Measurements from ENCODE around the gene EIF4ENIF1. TPM values are rescaled to one million over a fixed set of nuclear protein-coding genes. Genes with fewer than 3 reads are reported as not detected.

EIF4ENIF1 gene
- total and polyA plus RNA-seq, 2 experiments from 2014 or later: 10.8 to 13.4 TPM

DNA sequence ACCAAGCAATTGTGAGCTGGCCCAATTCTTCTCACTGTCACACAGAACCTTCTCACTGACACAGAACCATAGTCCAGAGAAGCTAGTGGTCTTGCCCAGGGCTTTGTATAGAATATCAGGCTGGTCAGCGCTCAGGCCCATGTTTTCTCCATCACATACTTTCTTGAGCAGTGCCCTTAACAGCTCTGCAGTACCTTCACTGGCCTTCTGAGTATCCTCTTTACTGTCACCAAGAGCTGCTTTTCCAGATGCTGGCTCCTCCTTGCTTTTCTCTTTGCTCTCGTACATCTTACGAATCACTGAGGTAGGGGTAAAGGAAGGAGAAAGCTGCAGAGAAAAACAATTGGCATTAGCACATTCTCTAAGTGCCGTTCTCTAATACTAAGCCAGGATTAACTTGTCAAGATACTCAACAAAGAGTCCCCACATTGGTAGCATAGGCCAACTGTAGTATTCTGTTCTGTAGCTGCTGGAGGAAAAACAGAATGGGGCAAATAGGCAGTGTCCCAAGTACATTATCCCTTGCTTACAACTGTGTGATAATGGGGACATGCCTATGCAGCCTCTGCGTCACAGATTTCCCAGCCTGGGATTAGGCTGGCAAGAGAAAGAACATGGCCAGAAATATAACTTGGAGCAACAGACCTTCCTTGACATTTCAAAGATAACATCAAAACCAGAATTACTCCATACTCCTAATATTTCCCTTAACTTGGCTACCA lies 46.7 kb downstream of the EIF4ENIF1 start (continued):
- TF ChIP-seq, protein P1, sequence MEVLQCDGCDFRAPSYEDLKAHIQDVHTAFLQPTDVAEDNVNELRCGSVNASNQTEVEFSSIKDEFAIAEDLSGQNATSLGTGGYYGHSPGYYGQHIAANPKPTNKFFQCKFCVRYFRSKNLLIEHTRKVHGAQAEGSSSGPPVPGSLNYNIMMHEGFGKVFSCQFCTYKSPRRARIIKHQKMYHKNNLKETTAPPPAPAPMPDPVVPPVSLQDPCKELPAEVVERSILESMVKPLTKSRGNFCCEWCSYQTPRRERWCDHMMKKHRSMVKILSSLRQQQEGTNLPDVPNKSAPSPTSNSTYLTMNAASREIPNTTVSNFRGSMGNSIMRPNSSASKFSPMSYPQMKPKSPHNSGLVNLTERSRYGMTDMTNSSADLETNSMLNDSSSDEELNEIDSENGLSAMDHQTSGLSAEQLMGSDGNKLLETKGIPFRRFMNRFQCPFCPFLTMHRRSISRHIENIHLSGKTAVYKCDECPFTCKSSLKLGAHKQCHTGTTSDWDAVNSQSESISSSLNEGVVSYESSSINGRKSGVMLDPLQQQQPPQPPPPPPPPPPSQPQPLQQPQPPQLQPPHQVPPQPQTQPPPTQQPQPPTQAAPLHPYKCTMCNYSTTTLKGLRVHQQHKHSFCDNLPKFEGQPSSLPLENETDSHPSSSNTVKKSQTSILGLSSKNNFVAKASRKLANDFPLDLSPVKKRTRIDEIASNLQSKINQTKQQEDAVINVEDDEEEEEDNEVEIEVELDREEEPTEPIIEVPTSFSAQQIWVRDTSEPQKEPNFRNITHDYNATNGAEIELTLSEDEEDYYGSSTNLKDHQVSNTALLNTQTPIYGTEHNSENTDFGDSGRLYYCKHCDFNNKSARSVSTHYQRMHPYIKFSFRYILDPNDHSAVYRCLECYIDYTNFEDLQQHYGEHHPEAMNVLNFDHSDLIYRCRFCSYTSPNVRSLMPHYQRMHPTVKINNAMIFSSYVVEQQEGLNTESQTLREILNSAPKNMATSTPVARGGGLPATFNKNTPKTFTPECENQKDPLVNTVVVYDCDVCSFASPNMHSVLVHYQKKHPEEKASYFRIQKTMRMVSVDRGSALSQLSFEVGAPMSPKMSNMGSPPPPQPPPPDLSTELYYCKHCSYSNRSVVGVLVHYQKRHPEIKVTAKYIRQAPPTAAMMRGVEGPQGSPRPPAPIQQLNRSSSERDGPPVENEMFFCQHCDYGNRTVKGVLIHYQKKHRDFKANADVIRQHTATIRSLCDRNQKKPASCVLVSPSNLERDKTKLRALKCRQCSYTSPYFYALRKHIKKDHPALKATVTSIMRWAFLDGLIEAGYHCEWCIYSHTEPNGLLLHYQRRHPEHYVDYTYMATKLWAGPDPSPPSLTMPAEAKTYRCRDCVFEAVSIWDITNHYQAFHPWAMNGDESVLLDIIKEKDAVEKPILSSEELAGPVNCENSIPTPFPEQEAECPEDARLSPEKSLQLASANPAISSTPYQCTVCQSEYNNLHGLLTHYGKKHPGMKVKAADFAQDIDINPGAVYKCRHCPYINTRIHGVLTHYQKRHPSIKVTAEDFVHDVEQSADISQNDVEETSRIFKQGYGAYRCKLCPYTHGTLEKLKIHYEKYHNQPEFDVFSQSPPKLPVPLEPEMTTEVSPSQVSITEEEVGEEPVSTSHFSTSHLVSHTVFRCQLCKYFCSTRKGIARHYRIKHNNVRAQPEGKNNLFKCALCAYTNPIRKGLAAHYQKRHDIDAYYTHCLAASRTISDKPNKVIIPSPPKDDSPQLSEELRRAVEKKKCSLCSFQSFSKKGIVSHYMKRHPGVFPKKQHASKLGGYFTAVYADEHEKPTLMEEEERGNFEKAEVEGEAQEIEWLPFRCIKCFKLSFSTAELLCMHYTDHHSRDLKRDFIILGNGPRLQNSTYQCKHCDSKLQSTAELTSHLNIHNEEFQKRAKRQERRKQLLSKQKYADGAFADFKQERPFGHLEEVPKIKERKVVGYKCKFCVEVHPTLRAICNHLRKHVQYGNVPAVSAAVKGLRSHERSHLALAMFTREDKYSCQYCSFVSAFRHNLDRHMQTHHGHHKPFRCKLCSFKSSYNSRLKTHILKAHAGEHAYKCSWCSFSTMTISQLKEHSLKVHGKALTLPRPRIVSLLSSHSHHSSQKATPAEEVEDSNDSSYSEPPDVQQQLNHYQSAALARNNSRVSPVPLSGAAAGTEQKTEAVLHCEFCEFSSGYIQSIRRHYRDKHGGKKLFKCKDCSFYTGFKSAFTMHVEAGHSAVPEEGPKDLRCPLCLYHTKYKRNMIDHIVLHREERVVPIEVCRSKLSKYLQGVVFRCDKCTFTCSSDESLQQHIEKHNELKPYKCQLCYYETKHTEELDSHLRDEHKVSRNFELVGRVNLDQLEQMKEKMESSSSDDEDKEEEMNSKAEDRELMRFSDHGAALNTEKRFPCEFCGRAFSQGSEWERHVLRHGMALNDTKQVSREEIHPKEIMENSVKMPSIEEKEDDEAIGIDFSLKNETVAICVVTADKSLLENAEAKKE (CRISPR knock-in tag; IDR thresholded peaks at IDR 0.05): no peak
- TF ChIP-seq STAT1 (IDR thresholded peaks at IDR 0.05; ENCODE audit: unreplicated experiment) (no peak), ZNF114 (CRISPR knock-in tag; IDR thresholded peaks at IDR 0.05) (no peak), CREB1 (CRISPR knock-in tag; IDR thresholded peaks at IDR 0.05; ENCODE audit: low read depth) (no peak), ZNF331 (CRISPR knock-in tag; IDR thresholded peaks at IDR 0.05; ENCODE audit: low read depth) (no peak), EZH2 (IDR thresholded peaks at IDR 0.05; ENCODE audit: low read depth, unreplicated experiment) (no peak)
- TF ChIP-seq, protein P2, sequence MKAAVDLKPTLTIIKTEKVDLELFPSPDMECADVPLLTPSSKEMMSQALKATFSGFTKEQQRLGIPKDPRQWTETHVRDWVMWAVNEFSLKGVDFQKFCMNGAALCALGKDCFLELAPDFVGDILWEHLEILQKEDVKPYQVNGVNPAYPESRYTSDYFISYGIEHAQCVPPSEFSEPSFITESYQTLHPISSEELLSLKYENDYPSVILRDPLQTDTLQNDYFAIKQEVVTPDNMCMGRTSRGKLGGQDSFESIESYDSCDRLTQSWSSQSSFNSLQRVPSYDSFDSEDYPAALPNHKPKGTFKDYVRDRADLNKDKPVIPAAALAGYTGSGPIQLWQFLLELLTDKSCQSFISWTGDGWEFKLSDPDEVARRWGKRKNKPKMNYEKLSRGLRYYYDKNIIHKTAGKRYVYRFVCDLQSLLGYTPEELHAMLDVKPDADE (IDR thresholded peaks at IDR 0.05): no peak

GRCh38 chr22:31441652-31442051 lies 48.0 kb downstream of the EIF4ENIF1 start:
- Mint-ChIP-seq H3K4me1 (no peaks in the 10 kb centered on the region), H3K27ac (no peak overlapping the region), H3K36me3 (ENCODE audit: low read depth) (peaks cover 68% of the 10 kb centered on the region), H3K4me3 (no peak overlapping the region), H3K27me3 (ENCODE audit: insufficient read depth, low read depth, poor library complexity) (peaks cover 8% of the 10 kb centered on the region), H3K9me3 (no peaks in the 10 kb centered on the region)
- Histone ChIP-seq H3K27ac (ENCODE audit: low read depth) (no peak overlapping the region), H2AFZ (no peak overlapping the region), H3K9me2 (ENCODE audit: insufficient read depth) (no peaks in the 10 kb centered on the region), H3K27me3 (ENCODE audit: insufficient read depth) (no peaks in the 10 kb centered on the region), H4K20me1 (replicated peaks; ENCODE audit: insufficient read depth) (peaks cover 9% of the 10 kb centered on the region; the same call in 1 of the 2 replicates), H3K4me1 (ENCODE audit: insufficient read depth) (no peaks in the 10 kb centered on the region), H3F3A (replicated peaks; ENCODE audit: low read depth) (peaks cover 13% of the 10 kb centered on the region; the same call in 1 of the 2 replicates), H3K79me2 (replicated peaks; ENCODE audit: insufficient read depth) (no peaks in the 10 kb centered on the region), H3K4me2 (no peak overlapping the region), H3K4me3 (no peak overlapping the region), H3K36me3 (ENCODE audit: insufficient read depth) (peaks cover 14% of the 10 kb centered on the region)
- no peak for DNase-seq (ENCODE audit: low spot score)
- ATAC-seq: no peak
- TF ChIP-seq ZNF114 (CRISPR knock-in tag; IDR thresholded peaks at IDR 0.05) (no peak), NANOG (IDR thresholded peaks at IDR 0.05; ENCODE audit: borderline replicate concordance) (no peak), ZNF331 (CRISPR knock-in tag; IDR thresholded peaks at IDR 0.05; ENCODE audit: low read depth) (no peak), STAT1 (IDR thresholded peaks at IDR 0.05; ENCODE audit: unreplicated experiment) (no peak), CREB1 (CRISPR knock-in tag; IDR thresholded peaks at IDR 0.05; ENCODE audit: low read depth) (no peak)
- TF ChIP-seq, protein P2 (IDR thresholded peaks at IDR 0.05): no peak
